ENCODE results near the gene CIT. TPM values are rescaled to one million over a fixed set of nuclear protein-coding genes. Genes with fewer than 3 reads are reported as not detected.

Gene CIT
- total RNA-seq, 1 experiment from 2014 or later: 20.9 TPM

- in situ Hi-C loops (cut with HindIII; ENCODE audit: low pct_unique_long_range_greater_than_20kb, low sequenced_read_pairs): no loop called here
Measured at GRCh38 chr12:119772431-119772830, 104.7 kb downstream of the CIT start.

DNA sequence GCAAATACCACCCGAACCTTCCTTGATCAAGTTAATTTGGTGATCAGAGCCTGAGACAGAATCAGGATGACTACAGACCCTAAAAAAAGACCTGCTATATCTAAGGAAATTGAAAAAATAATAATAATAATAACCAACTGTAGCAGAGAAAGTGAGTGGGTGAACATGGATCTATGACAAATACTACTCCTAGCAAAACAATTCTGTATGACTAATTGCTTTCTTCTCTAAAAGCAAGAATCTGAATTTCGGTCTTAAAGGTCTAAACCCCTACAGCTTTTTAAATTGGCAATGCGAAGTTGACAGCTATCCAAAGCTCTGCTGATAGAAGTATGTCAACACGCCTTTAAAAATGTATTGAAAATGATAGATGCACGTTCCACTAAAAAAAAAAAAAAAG is 107.0 kb downstream of the CIT start:
- in situ Hi-C loops (cut with HindIII; ENCODE audit: low pct_unique_long_range_greater_than_20kb, low sequenced_read_pairs): no loop called here
- DNase-seq (ENCODE audit: low read depth): no peak

More at GRCh38 chr12:119772431-119772830, 104.7 kb downstream of the CIT start:
- DNase-seq (ENCODE audit: low read depth): no peak

DNA sequence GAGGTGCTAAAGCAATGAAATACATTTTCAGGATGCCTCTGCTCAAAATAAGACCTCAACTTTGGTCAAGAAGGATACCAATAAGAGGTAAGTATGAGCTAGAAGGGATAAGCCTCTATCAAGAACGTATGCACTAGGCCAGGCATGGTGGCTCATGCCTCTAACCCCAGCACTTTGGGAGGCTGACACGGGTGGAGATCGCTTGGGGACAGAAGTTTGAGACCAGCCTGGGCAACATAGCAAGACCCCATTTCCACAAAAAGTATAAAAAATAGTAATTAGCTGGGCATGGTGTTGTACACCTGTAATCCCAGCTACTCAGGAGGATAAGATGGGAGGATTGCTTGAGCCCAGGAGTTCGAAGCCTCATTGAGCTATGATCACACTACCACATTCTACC is 114.5 kb downstream of the CIT start:
- DNase-seq (ENCODE audit: low read depth): no peak
- in situ Hi-C loops (cut with HindIII; ENCODE audit: low pct_unique_long_range_greater_than_20kb, low sequenced_read_pairs): no loop called here

DNA sequence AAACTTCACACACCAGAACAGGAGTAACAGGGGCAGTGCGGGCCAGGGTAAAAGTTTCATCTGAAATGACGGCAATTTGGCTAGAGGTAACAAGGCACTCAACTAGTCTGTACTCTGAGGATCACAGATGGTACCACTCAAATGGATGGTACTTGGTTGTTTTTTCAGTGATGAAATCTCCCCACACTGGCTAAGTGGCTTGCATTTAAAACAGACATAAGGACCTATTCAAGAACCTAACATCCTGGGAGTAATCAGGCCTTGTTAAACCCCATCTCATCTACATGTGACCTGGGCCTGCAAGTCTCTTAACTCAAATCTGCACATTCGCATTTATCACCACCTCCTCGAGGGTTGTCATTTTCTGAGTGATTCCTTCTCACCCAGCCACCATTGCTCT is 118.4 kb downstream of the CIT start:
- no peak for DNase-seq (ENCODE audit: low read depth)
- in situ Hi-C loops (cut with HindIII; ENCODE audit: low pct_unique_long_range_greater_than_20kb, low sequenced_read_pairs): no loop called here

GRCh38 chr12:119758234-119758633 is 118.9 kb downstream of the CIT start:
- in situ Hi-C loops (cut with HindIII; ENCODE audit: low pct_unique_long_range_greater_than_20kb, low sequenced_read_pairs): no loop called here
- DNase-seq (ENCODE audit: low read depth): no peak

- in situ Hi-C loops (cut with HindIII; ENCODE audit: low pct_unique_long_range_greater_than_20kb, low sequenced_read_pairs): no loop called here
- no peak for DNase-seq (ENCODE audit: low read depth)
Measured at GRCh38 chr12:119751961-119752360, 125.2 kb downstream of the CIT start.

DNA sequence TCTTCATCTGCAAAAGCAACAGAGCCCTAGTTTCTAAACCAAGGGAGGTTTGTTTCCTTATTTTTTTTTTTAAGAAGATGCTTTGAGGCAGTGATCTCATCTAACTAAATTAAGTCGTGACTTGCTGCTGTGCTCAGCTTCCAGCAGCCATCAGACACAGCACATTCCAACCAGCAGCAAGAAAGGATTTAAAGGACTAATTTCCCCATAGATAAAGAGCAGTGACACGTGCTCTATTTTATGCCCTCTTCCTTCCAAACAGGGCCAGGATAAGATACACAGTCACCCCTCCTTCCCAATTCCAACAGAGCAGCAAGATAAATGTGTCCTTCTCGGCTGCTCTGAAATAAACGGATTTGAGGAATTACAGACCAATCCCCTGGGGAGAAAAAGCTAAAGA is 127.5 kb downstream of the CIT start:
- DNase-seq (ENCODE audit: low read depth): no peak

GRCh38 chr12:119748497-119748896 is 128.6 kb downstream of the CIT start:
- in situ Hi-C loops (cut with HindIII; ENCODE audit: low pct_unique_long_range_greater_than_20kb, low sequenced_read_pairs): no loop called here
- peak; percentile 44 for DNase-seq (ENCODE audit: low read depth)

More for the DNA sequence above, 127.5 kb downstream of the CIT start:
- in situ Hi-C loops (cut with HindIII; ENCODE audit: low pct_unique_long_range_greater_than_20kb, low sequenced_read_pairs): no loop called here

- no peak for DNase-seq (ENCODE audit: low read depth)
- in situ Hi-C loops (cut with HindIII; ENCODE audit: low pct_unique_long_range_greater_than_20kb, low sequenced_read_pairs): no loop called here
Measured at GRCh38 chr12:119746169-119746568, 131.0 kb downstream of the CIT start.

DNA sequence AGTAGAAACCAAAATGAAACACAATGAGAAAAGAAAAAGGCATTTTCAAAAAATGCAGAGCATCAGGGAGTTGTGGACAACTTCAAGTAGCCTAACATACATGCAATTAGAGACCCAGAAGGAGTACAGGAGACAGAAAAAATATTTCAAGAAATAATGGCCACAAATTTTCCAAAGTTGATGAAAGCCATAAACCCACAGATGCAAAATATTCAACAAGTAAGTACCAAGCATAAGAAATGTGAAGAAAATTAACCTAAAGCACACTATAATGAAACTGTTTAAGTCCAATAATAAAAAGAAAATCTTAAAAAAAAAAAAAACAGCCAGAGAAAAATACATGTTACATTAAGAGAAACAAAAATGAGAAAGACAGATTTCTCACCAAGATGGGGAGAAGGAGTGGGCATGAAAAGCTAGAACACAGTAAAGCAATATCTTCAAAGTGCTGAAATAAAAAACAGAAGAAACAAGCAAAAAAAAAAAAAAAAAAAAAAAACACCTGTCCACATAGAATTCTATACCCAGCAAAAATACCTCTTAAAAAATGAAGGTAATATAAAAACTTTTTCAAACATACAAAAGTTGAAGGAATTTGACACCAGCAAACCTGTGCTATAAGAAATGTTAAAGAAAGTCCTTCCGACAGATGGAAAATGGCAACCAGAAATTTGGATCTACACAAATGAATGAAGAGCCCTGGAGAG is 132.1 kb downstream of the CIT start:
- in situ Hi-C loops (cut with HindIII; ENCODE audit: low pct_unique_long_range_greater_than_20kb, low sequenced_read_pairs): no loop called here
- no peak for DNase-seq (ENCODE audit: low read depth)

- in situ Hi-C loops (cut with HindIII; ENCODE audit: low pct_unique_long_range_greater_than_20kb, low sequenced_read_pairs): no loop called here
- DNase-seq (ENCODE audit: low read depth): no peak
Measured at GRCh38 chr12:119742700-119743099, 134.4 kb downstream of the CIT start.

- in situ Hi-C loops (cut with HindIII; ENCODE audit: low pct_unique_long_range_greater_than_20kb, low sequenced_read_pairs): no loop called here
- no peak for DNase-seq (ENCODE audit: low read depth)
Measured at GRCh38 chr12:119740830-119741229, 136.3 kb downstream of the CIT start.

- no peak for DNase-seq (ENCODE audit: low read depth)
- in situ Hi-C loops (cut with HindIII; ENCODE audit: low pct_unique_long_range_greater_than_20kb, low sequenced_read_pairs): no loop called here
Measured at GRCh38 chr12:119735079-119735478, 142.0 kb downstream of the CIT start.

DNA sequence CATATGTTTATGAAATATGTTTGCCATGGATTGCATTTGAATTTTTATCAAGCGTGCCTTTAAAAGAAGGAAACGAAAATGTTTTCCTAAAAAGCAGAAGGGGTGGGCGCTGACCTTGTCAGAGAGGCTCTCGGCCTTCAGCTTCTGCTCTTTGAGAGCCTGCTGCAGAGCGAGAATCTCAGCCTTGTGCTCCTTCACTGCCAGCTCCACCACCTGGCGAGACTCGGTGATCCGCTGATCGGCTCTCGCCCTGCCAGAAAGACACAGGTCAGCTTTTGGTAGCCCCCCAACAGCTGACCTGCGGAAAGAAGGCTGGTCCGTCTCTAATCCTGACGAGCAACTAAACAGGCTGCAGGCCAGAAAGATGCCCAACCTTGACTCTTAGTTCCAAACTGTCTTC is 146.7 kb downstream of the CIT start:
- in situ Hi-C loops (cut with HindIII; ENCODE audit: low pct_unique_long_range_greater_than_20kb, low sequenced_read_pairs): no loop called here
- no peak for DNase-seq (ENCODE audit: low read depth)

GRCh38 chr12:119729871-119730270 is 147.2 kb downstream of the CIT start:
- in situ Hi-C loops (cut with HindIII; ENCODE audit: low pct_unique_long_range_greater_than_20kb, low sequenced_read_pairs): no loop called here
- no peak for DNase-seq (ENCODE audit: low read depth)

- in situ Hi-C loops (cut with HindIII; ENCODE audit: low pct_unique_long_range_greater_than_20kb, low sequenced_read_pairs): no loop called here
- no peak for DNase-seq (ENCODE audit: low read depth)
Measured at GRCh38 chr12:119728444-119728745, 148.7 kb downstream of the CIT start.

DNA sequence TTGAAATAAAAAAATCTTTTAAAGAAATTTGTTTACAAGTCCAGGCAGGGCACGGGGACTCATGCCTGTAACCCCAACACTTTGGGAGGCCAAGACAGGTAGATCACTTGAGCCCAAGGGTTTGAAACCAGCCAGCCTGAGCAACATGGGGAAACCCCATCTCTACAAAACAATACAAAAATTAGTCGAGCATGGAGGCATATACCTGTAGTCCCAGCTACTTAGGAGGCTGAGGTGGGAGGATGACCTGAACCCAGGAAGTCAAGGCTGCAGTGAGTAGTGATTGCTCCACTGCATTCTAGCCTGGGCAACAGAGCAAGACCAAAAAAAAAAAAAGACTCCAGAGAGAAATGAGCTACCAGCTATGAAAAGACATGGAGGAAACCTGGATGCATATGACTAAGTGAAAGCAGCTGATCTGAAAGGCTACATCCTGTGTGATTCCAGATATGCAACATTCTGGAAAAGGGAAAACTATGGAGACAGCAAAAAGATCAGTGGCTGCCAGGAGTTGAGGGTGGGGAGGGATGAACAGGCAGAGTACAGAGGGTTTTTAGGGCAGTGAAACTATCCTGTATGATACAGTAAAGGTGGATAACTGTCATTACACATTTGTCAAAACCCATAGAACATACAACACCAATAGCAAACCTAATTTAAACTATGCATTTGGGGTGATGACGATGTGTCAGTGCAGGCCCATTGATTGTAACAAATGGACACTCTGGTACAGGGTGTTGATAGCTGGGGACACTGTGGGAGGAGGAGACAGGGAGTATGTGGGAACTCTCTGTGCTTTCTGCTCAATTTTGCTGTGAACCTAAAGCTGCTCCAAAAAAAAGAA is 149.3 kb downstream of the CIT start:
- in situ Hi-C loops (cut with HindIII; ENCODE audit: low pct_unique_long_range_greater_than_20kb, low sequenced_read_pairs): no loop called here

GRCh38 chr12:119725523-119725922 is 151.6 kb downstream of the CIT start:
- in situ Hi-C loops (cut with HindIII; ENCODE audit: low pct_unique_long_range_greater_than_20kb, low sequenced_read_pairs): no loop called here
- no peak for DNase-seq (ENCODE audit: low read depth)

More for the DNA sequence above, 149.3 kb downstream of the CIT start:
- DNase-seq (ENCODE audit: low read depth): peak; percentile 66

DNA sequence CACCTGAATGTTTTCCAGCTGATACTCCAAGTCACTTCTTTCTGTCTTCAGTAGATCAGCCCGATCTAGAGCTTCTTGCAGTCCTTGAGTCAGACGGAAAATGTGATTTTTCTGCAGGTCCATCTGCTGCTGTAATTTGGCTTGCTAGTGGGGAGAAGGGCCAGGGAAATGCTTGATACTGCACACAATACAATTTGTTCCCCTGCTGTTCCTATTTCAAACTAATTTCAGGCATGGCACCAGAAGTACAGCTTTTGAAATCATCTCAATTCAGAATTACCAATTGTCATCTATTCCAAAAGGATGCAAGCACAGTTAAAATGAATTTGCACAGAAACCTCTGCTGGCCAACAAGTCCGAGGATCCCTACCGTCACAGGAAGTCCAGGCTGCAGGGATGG is 155.8 kb downstream of the CIT start:
- in situ Hi-C loops (cut with HindIII; ENCODE audit: low pct_unique_long_range_greater_than_20kb, low sequenced_read_pairs): no loop called here
- no peak for DNase-seq (ENCODE audit: low read depth)

DNA sequence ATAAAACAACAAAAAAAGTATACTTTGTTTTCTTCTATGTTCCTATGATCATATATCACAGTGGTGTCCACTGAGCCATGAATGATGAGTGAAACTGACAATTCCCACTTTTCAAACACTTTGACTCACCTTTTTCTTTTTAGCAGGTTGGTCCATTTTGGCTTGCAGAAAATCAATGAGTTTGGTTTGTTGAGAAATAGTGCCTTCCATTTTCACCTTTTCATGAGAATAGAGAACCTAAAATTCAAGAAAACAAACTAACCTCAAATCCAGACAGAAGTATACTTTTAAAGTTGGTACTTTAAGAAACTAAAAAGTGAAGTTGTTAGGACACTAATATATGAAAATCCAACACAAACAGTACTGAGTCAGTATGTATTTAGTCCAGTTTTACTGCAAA is 156.8 kb downstream of the CIT start:
- in situ Hi-C loops (cut with HindIII; ENCODE audit: low pct_unique_long_range_greater_than_20kb, low sequenced_read_pairs): no loop called here

More for the DNA sequence above, 156.8 kb downstream of the CIT start:
- DNase-seq (ENCODE audit: low read depth): no peak
